HG03520 (cell line): ENCODE results near the gene IL19.
"Not testable (repeated sequence)": the region's sequence is repeated elsewhere in the genome, so short reads cannot be mapped to it uniquely, and the experiment has no call there.

ENCODE experiments used
- ATAC-seq: cut with Tn5 transposase; IDR thresholded peaks from one replicate; pipeline ENCODE4 v1.9.1; 2021; ENCODE audit warnings: mild to moderate bottlenecking, moderate library complexity; ENCODE audit not compliant: unreplicated experiment

Gene IL19

GRCh38 chr1:206739411-206740076 is 31.0 kb upstream of the IL19 start:
- peak; percentile 78 for ATAC-seq

- no peak for ATAC-seq
These were observed 29.4 kb upstream of the IL19 start for GRCh38 chr1:206741142-206741701.

GRCh38 chr1:206742719-206743383 is 27.7 kb upstream of the IL19 start:
- no peak for ATAC-seq

- ATAC-seq = no peak
These were observed 25.9 kb upstream of the IL19 start for GRCh38 chr1:206744683-206745082.

GRCh38 chr1:206745301-206745700 is 25.3 kb upstream of the IL19 start:
- no peak for ATAC-seq

- ATAC-seq = no peak
These were observed 22.1 kb upstream of the IL19 start for GRCh38 chr1:206748348-206749030.

GRCh38 chr1:206751891-206752290 is 18.7 kb upstream of the IL19 start:
- ATAC-seq = no peak

GRCh38 chr1:206752481-206752880 is 18.1 kb upstream of the IL19 start:
- ATAC-seq = no peak

- no peak for ATAC-seq
These were observed 17.4 kb upstream of the IL19 start for GRCh38 chr1:206753141-206753540.

- ATAC-seq = no peak
These were observed 16.6 kb upstream of the IL19 start for GRCh38 chr1:206754011-206754410.

GRCh38 chr1:206757524-206758266 is 12.9 kb upstream of the IL19 start:
- no peak for ATAC-seq

- ATAC-seq = no peak
These were observed 10.0 kb upstream of the IL19 start for GRCh38 chr1:206760590-206760989.

- no peak for ATAC-seq
These were observed 9.3 kb upstream of the IL19 start for GRCh38 chr1:206761159-206761768.

GRCh38 chr1:206762741-206763364 is 7.7 kb upstream of the IL19 start:
- not testable (repeated sequence) for ATAC-seq

GRCh38 chr1:206765771-206766170 is 4.8 kb upstream of the IL19 start:
- ATAC-seq = not testable (repeated sequence)

- ATAC-seq = peak; percentile 33
These were observed 4.2 kb upstream of the IL19 start for GRCh38 chr1:206766251-206766856.

GRCh38 chr1:206768472-206769303 is 1.9 kb upstream of the IL19 start:
- ATAC-seq = no peak

GRCh38 chr1:206769304-206769731 is 1.3 kb upstream of the IL19 start:
- ATAC-seq = peak; percentile 79

GRCh38 chr1:206771338-206771692 is 742 bp downstream of the IL19 start:
- no peak for ATAC-seq
